Endometrial microvascular endothelial cells (primary cell): ENCODE data around the gene TESMIN. TPM values are rescaled to one million over a fixed set of nuclear protein-coding genes. Genes with fewer than 3 reads are reported as not detected.

ENCODE experiments used
- in situ Hi-C: cut with HindIII; loops from 2 replicates; pipeline ENCODE4 v1.10.0; 2017; ENCODE audit warnings: low sequenced_read_pairs, low pct_unique_long_range_greater_than_20kb; ENCODE audit errors: inconsistent ontology term
- total RNA-seq: library from RNA; depleted of rRNA; stranded (reverse); fragments of >200 nt; gene quantifications from one replicate; pipeline ENCODE4 v1.2.3, GENCODE V29; 2015; ENCODE audit errors: inconsistent ontology term

TESMIN gene
- total RNA-seq, 1 donor from 2014 or later, result 0.93 TPM

GRCh38 chr11:68688881-68689280 is 62.4 kb downstream of the TESMIN start:
- in situ Hi-C loops, result no loop called here

GRCh38 chr11:68687986-68688385 is 63.3 kb downstream of the TESMIN start:
- in situ Hi-C loops, result no loop called here

GRCh38 chr11:68687311-68687710 is 64.0 kb downstream of the TESMIN start:
- in situ Hi-C loops, result no loop called here

- in situ Hi-C loops, result no loop called here
Measured at GRCh38 chr11:68686486-68686885, 64.8 kb downstream of the TESMIN start.

GRCh38 chr11:68685656-68686380 is 65.5 kb downstream of the TESMIN start:
- in situ Hi-C loops, result no loop called here

- in situ Hi-C loops, result no loop called here
Measured at GRCh38 chr11:68684385-68685356, 66.6 kb downstream of the TESMIN start, which contains the start of gene GAL. GAL (plus strand) TSS chr11:68684544; CDS start chr11:68684924, 380 bp downstream.

GRCh38 chr11:68683536-68684384 is 67.6 kb downstream of the TESMIN start:
- in situ Hi-C loops, result no loop called here

- in situ Hi-C loops, result no loop called here
Measured at GRCh38 chr11:68683121-68683520, 68.2 kb downstream of the TESMIN start.

GRCh38 chr11:68682531-68682961 is 68.8 kb downstream of the TESMIN start:
- in situ Hi-C loops, result no loop called here

- in situ Hi-C loops, result no loop called here
Measured at GRCh38 chr11:68680541-68681231, 70.6 kb downstream of the TESMIN start.

GRCh38 chr11:68678031-68678441 is 73.3 kb downstream of the TESMIN start:
- in situ Hi-C loops, result no loop called here

- in situ Hi-C loops, result no loop called here
Measured at GRCh38 chr11:68677432-68677831, 73.9 kb downstream of the TESMIN start.

GRCh38 chr11:68674461-68674860 is 76.9 kb downstream of the TESMIN start:
- in situ Hi-C loops, result no loop called here

- in situ Hi-C loops, result no loop called here
Measured at GRCh38 chr11:68673991-68674390, 77.3 kb downstream of the TESMIN start.

- in situ Hi-C loops, result no loop called here
Measured at GRCh38 chr11:68673306-68673945, 77.9 kb downstream of the TESMIN start.

GRCh38 chr11:68670208-68670992 is 80.9 kb downstream of the TESMIN start:
- in situ Hi-C loops, result no loop called here
